Activated CD4-positive, alpha-beta T cell treated with anti-CD3 and anti-CD28 coated beads for 24 hours (primary cell): ENCODE data around the gene LCE1A.
A peak's percentile ranks its signal among the peaks of the same experiment; 100 is the strongest.

Source experiments
- DNase-seq, 2 donors: peaks; one replicate each; pipeline ENCODE4 v3.0.0-alpha.2; 2020; ENCODE audit warnings: low read depth in 2 of 2

Gene LCE1A, protein sequence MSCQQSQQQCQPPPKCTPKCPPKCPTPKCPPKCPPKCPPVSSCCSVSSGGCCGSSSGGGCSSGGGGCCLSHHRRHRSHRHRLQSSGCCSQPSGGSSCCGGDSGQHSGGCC

DNA sequence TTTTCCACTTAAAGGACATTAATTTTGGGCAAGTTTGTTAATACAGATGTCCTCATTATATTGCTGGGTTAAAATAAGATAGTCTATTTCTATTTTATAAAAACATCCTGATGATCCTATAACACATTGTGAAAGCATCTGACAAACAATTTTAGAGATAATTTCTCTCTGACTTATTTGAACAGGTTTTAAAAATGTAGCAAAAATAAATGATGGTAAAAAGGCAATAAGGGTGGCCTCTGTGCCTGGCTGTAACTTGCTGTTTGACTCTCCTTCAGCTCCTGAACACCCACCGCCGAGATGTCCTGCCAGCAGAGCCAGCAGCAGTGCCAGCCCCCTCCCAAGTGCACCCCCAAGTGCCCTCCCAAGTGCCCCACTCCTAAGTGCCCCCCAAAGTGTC is at the start of gene LCE1A:
TSS of gene LCE1A (plus strand) at position 301 of the 400 bp plus-strand sequence. CDS start at position 301, 0 bp downstream.
- DNase-seq: no peak

- DNase-seq: no peak
Observed at GRCh38 chr1:152777510-152778137, 49.6 kb upstream of the LCE1A start.

DNA sequence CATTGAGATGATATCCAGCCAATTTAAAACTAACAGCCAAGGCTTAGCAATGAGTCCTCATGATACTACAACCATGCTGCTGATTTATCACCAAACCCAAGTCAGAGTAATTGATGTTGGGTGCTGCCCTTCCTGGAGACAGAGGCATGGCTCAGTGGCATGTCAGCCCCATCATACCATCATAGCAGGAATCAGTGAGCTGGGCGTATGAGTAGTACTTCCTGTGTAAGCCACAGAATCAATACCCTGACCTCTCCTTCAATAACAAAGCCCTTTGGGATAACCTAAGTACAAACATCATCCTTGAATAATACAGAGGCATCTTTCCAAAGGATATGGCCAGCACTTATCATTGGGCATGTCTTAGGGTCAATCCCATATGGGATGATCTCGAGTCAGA is 44.2 kb upstream of the LCE1A start:
- DNase-seq: no peak

DNA sequence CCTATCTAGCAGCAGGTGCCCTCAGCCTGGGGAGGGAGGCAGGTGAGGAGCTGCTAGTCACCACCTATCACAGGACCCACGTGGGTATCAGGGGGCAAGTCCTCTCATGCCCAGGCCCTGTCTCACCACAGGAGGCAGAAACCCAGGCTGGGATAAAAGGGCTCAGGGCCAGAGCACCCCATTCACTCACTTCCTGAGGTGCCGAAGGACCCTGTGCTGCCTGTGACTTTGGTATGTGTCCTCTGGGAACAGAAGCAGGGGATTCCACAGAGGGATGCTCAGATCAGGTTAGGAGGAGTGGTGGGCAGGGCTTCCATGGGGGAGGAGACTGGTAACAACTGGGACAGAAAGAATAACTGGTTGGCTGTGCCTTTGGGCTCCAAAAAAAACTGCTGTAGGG is 41.2 kb upstream of the LCE1A start, which contains the start of gene LCE1E:
TSS of gene LCE1E (plus strand) at position 181 of the 400 bp plus-strand sequence. CDS start 1,043 bp downstream, outside the sequence.
- DNase-seq: no peak

DNA sequence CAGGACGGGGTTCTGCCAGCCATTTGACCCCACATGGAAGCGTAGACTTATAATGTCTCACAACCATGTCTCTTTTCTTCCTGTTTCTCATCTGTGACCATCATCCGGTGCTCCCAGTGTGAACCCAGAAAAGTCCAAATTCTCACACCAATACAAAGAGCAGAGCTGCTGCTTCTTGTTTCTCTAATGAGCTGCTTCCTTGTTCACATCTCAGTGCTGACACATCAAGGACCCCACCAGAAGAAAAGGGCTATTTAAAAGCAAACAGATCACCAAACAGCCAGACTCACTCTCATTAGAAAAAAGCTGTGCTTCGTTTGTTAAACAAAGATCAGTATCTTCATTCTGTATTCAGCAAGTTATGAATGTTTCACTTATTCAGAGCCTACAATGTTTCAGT is 31.6 kb upstream of the LCE1A start:
- no peak for DNase-seq

- DNase-seq: no peak
Observed at GRCh38 chr1:152796421-152796820, 30.9 kb upstream of the LCE1A start, which contains the start of gene LCE1D. Gene LCE1D, plus strand, starts transcription at chr1:152796721. Its CDS starts 1,074 bp downstream, at chr1:152797795.

- no peak for DNase-seq
Observed at GRCh38 chr1:152801333-152801732, 25.9 kb upstream of the LCE1A start.

GRCh38 chr1:152806576-152806975 is 20.7 kb upstream of the LCE1A start, which contains the start of gene LCE1C:
Gene LCE1C, minus strand, starts transcription at chr1:152806651. Its CDS starts 1,173 bp downstream, at chr1:152805478.
- no peak for DNase-seq

DNA sequence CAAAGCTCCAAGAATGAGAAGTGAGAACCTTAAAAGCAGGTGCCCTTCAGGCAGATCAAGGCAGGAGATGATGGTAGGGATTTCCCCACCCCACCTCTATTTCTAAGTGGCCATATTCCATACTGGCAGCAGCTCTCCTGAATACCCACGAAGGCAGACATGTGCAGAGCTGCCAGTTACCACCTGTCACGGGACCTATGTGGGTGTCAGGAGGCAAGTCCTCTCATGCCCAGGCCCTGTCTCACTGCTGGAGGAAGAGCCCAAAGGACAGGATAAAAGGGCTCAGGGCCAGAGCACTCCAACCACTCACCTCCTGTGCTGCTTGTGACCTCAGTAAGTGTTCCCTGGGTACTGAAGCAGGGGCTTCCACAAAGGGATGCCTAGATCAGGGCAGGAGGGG is 16.2 kb upstream of the LCE1A start:
- DNase-seq: no peak

- DNase-seq: no peak
Observed at GRCh38 chr1:152811671-152812070, 15.6 kb upstream of the LCE1A start, which contains the start of gene LCE1B. Gene LCE1B, plus strand, starts transcription at chr1:152811971. Its CDS starts 476 bp downstream, at chr1:152812447.

GRCh38 chr1:152817309-152817708 is 10.0 kb upstream of the LCE1A start:
- DNase-seq: no peak

- no peak for DNase-seq
Observed at GRCh38 chr1:152823294-152823693, 4.0 kb upstream of the LCE1A start.

DNA sequence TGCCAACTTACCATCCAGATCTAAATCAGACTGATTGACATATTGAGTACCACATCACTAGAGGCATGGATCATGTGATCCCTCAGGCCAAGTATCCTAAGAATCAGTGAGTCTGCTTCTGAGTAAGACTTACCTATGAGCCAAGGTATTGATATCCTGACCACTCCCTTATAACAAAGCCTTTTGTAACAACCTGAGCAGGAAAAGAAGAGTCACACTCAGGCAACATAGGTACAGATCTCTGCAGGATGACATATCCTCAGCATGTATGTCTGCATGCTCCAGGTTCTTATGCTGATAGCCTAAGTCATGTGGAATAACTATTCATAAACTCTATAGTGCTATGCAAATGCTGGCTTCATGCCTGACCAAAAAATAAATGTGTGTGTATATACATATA is 2.3 kb upstream of the LCE1A start:
- DNase-seq: no peak

- no peak for DNase-seq
Observed at GRCh38 chr1:152836870-152837269, 9.6 kb downstream of the LCE1A start.

DNA sequence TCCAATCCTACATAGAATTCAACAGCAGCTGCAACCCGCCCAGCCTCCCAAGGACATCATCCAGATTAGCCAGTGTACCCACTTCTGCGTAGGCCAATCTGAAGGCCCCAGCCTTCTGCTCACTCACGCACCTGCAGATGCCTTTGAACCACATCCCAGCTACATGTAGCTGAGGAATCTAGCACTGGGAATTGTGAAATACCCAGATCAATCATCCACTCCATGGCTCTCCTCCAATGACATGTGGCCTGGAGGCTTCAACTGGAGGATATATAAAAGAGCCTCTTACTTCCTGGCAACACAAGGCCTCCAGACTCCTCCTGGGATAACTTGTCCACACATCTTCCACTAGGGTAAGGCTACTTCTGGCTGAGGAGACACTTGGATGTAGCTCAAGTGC is 15.3 kb downstream of the LCE1A start, which contains the start of gene LCE6A:
TSS of gene LCE6A (plus strand) at position 301 of the 400 bp plus-strand sequence. CDS start 665 bp downstream, outside the sequence.
- no peak for DNase-seq

DNA sequence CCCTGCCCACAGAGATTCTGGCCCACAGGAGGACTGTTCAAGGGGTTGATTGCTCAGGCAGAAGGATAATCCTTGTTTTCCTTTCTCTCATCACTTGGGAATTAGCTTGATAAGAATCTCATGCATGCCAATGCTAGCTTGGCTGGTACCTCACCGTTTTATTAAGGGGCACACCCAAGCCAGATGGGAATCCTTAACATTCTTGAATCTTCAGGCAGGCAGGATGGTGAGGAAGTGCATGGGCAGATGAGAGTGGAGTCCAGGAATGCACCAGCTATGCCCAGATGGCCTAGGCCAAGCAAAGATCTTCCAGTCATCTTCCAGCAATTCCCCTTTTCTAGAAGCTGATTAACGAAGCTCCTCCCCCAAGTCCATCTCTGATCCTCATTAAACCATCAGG is 28.4 kb downstream of the LCE1A start:
- DNase-seq: no peak

DNA sequence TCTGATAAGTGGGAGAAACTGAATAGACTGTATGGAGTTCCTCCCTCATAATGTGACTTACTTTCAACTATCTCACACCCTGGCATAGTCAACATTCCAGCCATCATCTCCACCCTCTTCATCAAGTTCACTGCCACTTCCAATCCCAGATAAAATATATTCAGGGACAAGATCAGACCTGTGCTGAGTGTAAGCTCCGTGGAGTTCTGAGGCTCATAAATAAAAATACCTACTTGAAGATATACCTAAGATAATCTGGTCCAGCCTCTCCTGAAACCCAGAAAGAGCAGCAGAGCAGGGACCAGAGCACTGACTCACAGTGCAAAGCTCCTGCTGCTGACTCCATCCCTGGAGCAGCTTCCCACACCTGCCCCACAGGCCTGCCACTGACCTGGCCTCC is 30.8 kb downstream of the LCE1A start:
- DNase-seq: no peak

DNA sequence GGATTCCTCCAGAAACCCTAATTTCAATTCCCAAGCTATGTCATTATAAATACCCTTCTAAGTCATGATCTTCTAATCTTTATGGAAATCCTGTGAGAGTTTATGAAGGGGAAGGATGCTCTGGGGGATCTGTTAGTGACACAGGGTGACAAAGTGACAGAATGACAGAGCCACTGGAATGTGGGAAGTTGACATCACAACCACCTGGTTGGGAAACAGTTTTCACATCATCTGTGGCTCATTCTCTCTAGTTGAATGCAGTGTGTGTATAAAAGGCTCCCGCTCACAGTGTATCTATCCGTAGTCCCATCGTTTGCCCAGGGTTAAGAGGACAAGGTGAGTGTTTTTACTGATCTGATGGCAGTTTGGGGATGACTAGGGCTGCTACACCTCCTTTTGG is 32.4 kb downstream of the LCE1A start, which contains the start of gene LCE7A:
TSS of gene LCE7A (plus strand) at position 301 of the 400 bp plus-strand sequence. CDS start 702 bp downstream, outside the sequence.
- DNase-seq: no peak

- no peak for DNase-seq
Observed at GRCh38 chr1:152860129-152860528, 32.9 kb downstream of the LCE1A start.

- no peak for DNase-seq
Observed at GRCh38 chr1:152861374-152861773, 34.1 kb downstream of the LCE1A start.

DNA sequence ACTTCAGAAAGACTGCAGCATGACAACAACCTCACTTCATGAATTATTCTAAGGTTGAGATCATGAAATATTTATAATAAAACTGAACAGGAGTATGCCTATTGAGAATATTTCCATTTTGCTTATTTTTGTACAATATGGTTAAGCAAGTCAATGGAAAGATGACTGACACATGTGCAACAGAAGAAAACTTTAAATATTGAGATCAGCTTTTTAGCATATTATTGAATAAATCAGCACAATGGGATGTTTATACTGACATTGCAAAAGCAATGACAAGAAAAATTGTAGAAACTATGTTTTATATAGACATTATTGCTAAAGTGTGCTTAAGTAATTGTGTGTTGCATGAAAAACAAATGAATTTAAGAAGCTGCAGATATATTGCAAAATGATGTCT is 37.2 kb downstream of the LCE1A start:
- no peak for DNase-seq

- no peak for DNase-seq
Observed at GRCh38 chr1:152866321-152866720, 39.0 kb downstream of the LCE1A start.

GRCh38 chr1:152869808-152870419 is 42.6 kb downstream of the LCE1A start:
- DNase-seq: peak; percentile 39 to 51
